Measurements from ENCODE around the gene RND2.
A peak's percentile ranks its signal among the peaks of the same experiment; 100 is the strongest.
"Not testable (repeated sequence)": the region's sequence is repeated elsewhere in the genome, so short reads cannot be mapped to it uniquely, and the experiment has no call there.

RND2 gene

GRCh38 chr17:43024407-43025289 lies at the start of gene RND2:
RND2 (plus strand) TSS chr17:43025231; CDS start chr17:43025348, 117 bp downstream.
- peak; percentile 96 for DNase-seq

GRCh38 chr17:42975265-42975664 lies 49.8 kb upstream of the RND2 start:
- DNase-seq, result no peak

- DNase-seq, result not testable (repeated sequence)
These were observed 49.3 kb upstream of the RND2 start for GRCh38 chr17:42975701-42976100.

- DNase-seq, result peak; percentile 77
These were observed 45.3 kb upstream of the RND2 start, which contains the start of gene PTGES3L for GRCh38 chr17:42979511-42980273. PTGES3L (minus strand) TSS chr17:42980080; CDS start chr17:42980053, 27 bp downstream.

GRCh38 chr17:42980274-42980765 lies 44.7 kb upstream of the RND2 start, which contains the start of gene RUNDC1:
RUNDC1 (plus strand) TSS chr17:42980565; CDS start chr17:42980577, 12 bp downstream.
- peak; percentile 93 for DNase-seq

GRCh38 chr17:42980766-42981397 lies 44.1 kb upstream of the RND2 start:
- peak; percentile 41 for DNase-seq

- DNase-seq, result no peak
These were observed 42.8 kb upstream of the RND2 start for GRCh38 chr17:42982266-42982665.

GRCh38 chr17:42985225-42985624 lies 39.8 kb upstream of the RND2 start:
- DNase-seq, result no peak

GRCh38 chr17:42989141-42989540 lies 35.9 kb upstream of the RND2 start:
- no peak for DNase-seq

GRCh38 chr17:42989726-42990652 lies 35.0 kb upstream of the RND2 start:
- no peak for DNase-seq

- no peak for DNase-seq
These were observed 33.6 kb upstream of the RND2 start for GRCh38 chr17:42991471-42991870.

- no peak for DNase-seq
These were observed 32.2 kb upstream of the RND2 start for GRCh38 chr17:42992872-42993271.

GRCh38 chr17:42993913-42994312 lies 31.1 kb upstream of the RND2 start:
- not testable (repeated sequence) for DNase-seq

GRCh38 chr17:42997390-42997983 lies 27.5 kb upstream of the RND2 start:
- DNase-seq, result no peak

GRCh38 chr17:42997984-42998938 lies 26.8 kb upstream of the RND2 start, which contains the start of gene RPL27:
RPL27 (plus strand) TSS chr17:42998419; CDS start chr17:42998751, 332 bp downstream.
- peak; percentile 99 for DNase-seq

GRCh38 chr17:42999003-42999525 lies 26.0 kb upstream of the RND2 start:
- no peak for DNase-seq

- not testable (repeated sequence) for DNase-seq
These were observed 24.1 kb upstream of the RND2 start for GRCh38 chr17:43000894-43001293.

GRCh38 chr17:43003542-43004172 lies 21.4 kb upstream of the RND2 start:
- DNase-seq, result no peak

All from NCI-H345 (cell line).